MM.1S (cell line): Measurements from ENCODE around the gene SHFL.

Source experiments
- EZH2 ChIP-seq: fragments of 300-600 bp; sonication (generic); optimal IDR thresholded peaks from 2 replicates; pipeline ENCODE3; 2017; ENCODE audit warnings: low read depth, mild to moderate bottlenecking, antibody characterized with exemption, low read length, mixed read lengths
- TF ChIP-seq, protein P1 (sequence below): fragments of 300-600 bp; sonication (generic); IDR thresholded peaks from 2 replicates; pipeline ENCODE4 v1.5.1; 2016; ENCODE audit warnings: antibody characterized with exemption, low read length, mixed read lengths

DNA sequence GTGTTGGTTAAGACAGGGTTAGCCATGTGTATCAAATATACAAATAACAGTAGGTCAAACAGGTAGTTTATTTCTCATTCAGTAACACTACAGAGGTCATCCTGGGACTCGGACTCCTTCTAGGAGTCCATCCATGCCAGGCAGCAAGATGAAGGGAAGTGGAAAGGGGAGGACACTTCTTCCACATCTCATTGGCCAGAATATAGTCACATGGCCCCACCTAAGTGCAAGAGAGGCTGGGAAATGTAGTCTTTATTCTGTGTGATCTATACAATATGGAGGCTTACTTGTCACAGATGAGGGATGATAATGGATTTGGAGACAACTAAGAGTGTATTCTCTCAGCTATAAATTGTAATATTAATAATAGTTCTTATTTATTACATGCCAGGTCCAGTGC lies 41.7 kb upstream of the SHFL start:
- TF ChIP-seq, protein P1, sequence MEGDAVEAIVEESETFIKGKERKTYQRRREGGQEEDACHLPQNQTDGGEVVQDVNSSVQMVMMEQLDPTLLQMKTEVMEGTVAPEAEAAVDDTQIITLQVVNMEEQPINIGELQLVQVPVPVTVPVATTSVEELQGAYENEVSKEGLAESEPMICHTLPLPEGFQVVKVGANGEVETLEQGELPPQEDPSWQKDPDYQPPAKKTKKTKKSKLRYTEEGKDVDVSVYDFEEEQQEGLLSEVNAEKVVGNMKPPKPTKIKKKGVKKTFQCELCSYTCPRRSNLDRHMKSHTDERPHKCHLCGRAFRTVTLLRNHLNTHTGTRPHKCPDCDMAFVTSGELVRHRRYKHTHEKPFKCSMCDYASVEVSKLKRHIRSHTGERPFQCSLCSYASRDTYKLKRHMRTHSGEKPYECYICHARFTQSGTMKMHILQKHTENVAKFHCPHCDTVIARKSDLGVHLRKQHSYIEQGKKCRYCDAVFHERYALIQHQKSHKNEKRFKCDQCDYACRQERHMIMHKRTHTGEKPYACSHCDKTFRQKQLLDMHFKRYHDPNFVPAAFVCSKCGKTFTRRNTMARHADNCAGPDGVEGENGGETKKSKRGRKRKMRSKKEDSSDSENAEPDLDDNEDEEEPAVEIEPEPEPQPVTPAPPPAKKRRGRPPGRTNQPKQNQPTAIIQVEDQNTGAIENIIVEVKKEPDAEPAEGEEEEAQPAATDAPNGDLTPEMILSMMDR, result no peak
- TF ChIP-seq EZH2, result no peak
